ENCODE results near the gene ABCG1. TPM values are rescaled to one million over a fixed set of nuclear protein-coding genes. Genes with fewer than 3 reads are reported as not detected.
"Not testable (repeated sequence)": the region's sequence is repeated elsewhere in the genome, so short reads cannot be mapped to it uniquely, and the experiment has no call there.

Gene ABCG1
- total RNA-seq, 4 donors from 2014 or later, result 33.0 to 68.5 (median 40.8) TPM

DNA sequence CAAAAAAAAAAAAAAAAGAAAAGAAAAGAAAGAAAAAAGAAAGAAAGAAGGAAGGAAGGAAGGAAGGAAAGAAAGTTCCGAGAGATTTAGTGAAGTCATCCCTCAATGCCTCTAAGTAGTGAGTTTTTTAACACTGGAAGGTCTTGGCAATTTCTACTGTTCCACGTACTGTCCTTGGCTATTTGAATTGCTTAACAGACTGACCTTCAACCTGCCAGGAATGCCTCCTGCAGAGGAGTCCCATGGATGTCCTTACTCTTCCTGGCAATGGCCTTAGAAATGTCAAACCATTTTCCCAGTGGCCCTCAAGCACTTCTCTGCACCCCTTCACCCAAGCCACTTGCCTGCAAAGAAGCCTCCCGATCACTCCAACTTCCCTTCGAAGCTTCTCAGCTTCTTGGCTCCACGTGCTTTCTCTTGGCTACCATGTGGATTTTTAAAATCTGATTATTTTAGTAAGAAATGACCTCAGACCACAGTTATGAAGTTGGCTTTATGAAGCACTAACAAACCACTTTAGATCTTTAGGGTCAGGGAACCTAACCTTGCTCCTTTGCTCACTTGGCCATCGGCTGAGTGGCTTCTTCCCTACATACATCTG is 43.7 kb upstream of the ABCG1 start:
- Histone ChIP-seq H3K4me3 (no peak overlapping the region), H3K27me3 (no peaks in the 10 kb centered on the region), H3K27ac (no peak overlapping the region), H3K36me3 (no peaks in the 10 kb centered on the region), H3K4me1 (peaks cover 0 to 16% (median 0%) of the 10 kb centered on the region in 4 donors), H3K9me3 (no peaks in the 10 kb centered on the region)
- no peak for TF ChIP-seq CTCF (IDR thresholded peaks at IDR 0.05)
- no peak for TF ChIP-seq POLR2A (IDR thresholded peaks at IDR 0.05)
- no peak for DNase-seq

DNA sequence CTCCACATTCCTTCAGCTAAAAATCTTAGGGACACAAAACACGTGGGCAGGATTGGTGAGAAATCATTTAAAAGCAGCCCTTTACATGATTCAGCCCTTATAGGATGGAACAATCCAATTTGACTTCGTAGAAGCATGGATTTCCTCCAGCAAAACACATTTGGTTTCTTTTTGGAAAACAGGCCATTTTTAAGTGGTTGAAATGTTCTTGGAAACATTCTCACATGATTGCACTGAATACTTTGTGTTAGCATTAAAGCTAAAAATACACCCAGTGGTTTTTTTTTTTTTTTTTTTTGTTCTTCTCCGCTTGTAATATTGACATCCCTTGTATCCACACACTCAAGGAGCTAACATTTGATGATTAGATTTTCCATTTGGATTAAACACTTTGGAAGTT is 42.1 kb upstream of the ABCG1 start:
- TF ChIP-seq CTCF (IDR thresholded peaks at IDR 0.05), result no peak
- TF ChIP-seq POLR2A (IDR thresholded peaks at IDR 0.05), result no peak
- Histone ChIP-seq H3K4me1 (no peaks in the 10 kb centered on the region), H3K36me3 (no peaks in the 10 kb centered on the region), H3K9me3 (no peaks in the 10 kb centered on the region), H3K27ac (no peak overlapping the region), H3K4me3 (no peak overlapping the region), H3K27me3 (no peaks in the 10 kb centered on the region)
- DNase-seq, result no peak

- H3K27ac ChIP-seq, result no peak overlapping the region
- H3K4me3 ChIP-seq, result no peak overlapping the region
Measured at GRCh38 chr21:42179316-42179715, 39.6 kb upstream of the ABCG1 start.

DNA sequence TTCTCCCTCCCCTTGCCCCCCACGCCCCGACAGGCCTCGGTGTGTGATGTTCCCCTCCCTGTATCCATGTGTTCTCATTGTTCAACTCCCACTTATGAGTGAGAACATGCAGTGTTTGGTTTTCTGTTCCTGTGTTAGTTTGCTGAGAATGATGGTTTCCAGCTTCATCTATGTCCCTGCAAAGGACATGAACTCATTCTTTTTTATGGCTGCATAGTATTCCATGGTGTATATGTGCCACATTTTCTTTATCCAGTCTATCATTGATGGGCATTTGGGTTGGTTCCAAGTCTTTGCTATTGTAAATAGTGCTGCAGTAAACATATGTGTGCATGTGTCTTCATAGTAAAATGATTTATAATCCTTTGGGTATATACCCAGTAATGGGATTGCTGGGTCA is 38.9 kb upstream of the ABCG1 start:
- H3K27ac ChIP-seq, H3K27me3 ChIP-seq, H3K4me3 ChIP-seq, H3K36me3 ChIP-seq, H3K9me3 ChIP-seq, DNase-seq, H3K4me1 ChIP-seq: not testable (repeated sequence)

More at GRCh38 chr21:42179316-42179715, 39.6 kb upstream of the ABCG1 start:
- TF ChIP-seq POLR2A (IDR thresholded peaks at IDR 0.05) (no peak), CTCF (IDR thresholded peaks at IDR 0.05) (no peak)
- Histone ChIP-seq H3K27me3 (no peaks in the 10 kb centered on the region), H3K36me3 (no peaks in the 10 kb centered on the region), H3K9me3 (no peaks in the 10 kb centered on the region), H3K4me1 (no peaks in the 10 kb centered on the region)
- no peak for DNase-seq

GRCh38 chr21:42182713-42183371 is 36.1 kb upstream of the ABCG1 start:
- Histone ChIP-seq H3K27ac (no peak overlapping the region), H3K27me3 (no peaks in the 10 kb centered on the region), H3K9me3 (no peaks in the 10 kb centered on the region), H3K36me3 (no peaks in the 10 kb centered on the region), H3K4me1 (peaks cover 0 to 5% (median 2%) of the 10 kb centered on the region in 4 donors), H3K4me3 (no peak overlapping the region)
- no peak for DNase-seq
- TF ChIP-seq POLR2A (IDR thresholded peaks at IDR 0.05), result no peak
- no peak for TF ChIP-seq CTCF (IDR thresholded peaks at IDR 0.05)

DNA sequence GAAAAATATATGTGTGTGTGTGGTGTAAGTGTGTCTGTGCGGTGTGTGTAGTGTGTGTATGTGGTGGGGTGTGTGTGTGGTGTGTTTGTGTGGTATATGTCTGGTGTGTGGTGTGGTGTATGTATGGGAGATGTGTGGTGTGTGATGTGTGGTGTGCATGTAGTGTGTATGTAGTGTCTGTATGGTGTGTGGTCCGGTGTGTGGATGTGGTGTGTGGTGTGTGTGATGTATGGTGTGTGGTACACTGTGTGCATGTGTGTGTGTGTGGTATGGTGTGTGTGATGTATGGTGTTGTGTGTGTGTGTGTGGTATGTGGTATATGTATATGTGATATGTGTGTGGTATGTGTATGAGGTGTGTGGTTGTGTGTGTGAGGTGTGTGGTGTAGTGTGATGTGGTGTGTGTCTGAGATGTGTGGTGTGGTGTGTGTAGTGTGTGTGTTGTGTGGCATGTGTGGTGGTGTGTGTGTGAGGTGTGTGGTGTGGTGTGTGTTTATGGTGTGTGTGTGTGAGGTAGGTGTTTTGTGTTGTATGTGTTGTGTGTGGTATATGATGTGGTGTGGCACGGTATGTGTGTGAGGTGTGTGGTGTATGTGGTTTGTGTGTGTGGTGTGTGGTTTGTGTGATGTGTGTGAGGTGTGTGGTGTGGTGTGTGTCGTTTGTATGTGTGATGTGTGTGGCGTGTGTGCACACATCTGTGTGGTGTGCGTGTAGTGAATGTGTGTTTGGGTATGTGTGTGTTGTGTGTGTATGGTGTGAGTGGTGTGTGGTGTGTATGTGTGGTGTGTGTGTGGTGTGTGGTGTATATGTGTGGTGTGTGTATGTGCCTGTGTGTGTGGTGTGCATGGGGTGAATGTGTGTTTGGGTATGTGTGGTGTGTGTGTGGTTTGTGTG is 35.3 kb upstream of the ABCG1 start:
- no peak for DNase-seq
- H3K36me3 ChIP-seq, result no peaks in the 10 kb centered on the region
- peaks cover 0 to 10% (median 4%) of the 10 kb centered on the region in 4 donors for H3K4me1 ChIP-seq
- no peak overlapping the region for H3K27ac ChIP-seq
- no peak overlapping the region for H3K4me3 ChIP-seq
- H3K27me3 ChIP-seq, result no peaks in the 10 kb centered on the region
- TF ChIP-seq POLR2A (IDR thresholded peaks at IDR 0.05) (no peak), CTCF (IDR thresholded peaks at IDR 0.05) (no peak)
- no peaks in the 10 kb centered on the region for H3K9me3 ChIP-seq

All from Peyer's patch (tissue), 4 donors.